ENCODE results near the gene GPR146.

- TF ChIP-seq CTCF (IDR thresholded peaks at IDR 0.05) (no peak), EP300 (IDR thresholded peaks at IDR 0.05) (no peak), POLR2AphosphoS5 (IDR thresholded peaks at IDR 0.05) (no peak)
These were observed 4.8 kb downstream of the GPR146 start for GRCh38 chr7:1049006-1049741.
